Right atrium auricular region (tissue), 2 donors: ENCODE data around the gene GARIN5A. TPM values are rescaled to one million over a fixed set of nuclear protein-coding genes. Genes with fewer than 3 reads are reported as not detected.
A peak's percentile ranks its signal among the peaks of the same experiment; 100 is the strongest.

Experiments
- DNase-seq: peaks from one replicate; pipeline ENCODE4 v3.0.0-alpha.2; 2019; ENCODE audit warnings: low spot score
- H3K27ac ChIP-seq, 2 donors: fragments of 200-600 bp; sonication (generic); 1 replicate in 1 of 2; 2 replicates in 1 of 2; pipeline ENCODE4 v1.5.1; 2016 to 2019
- H3K27me3 ChIP-seq, 2 donors: fragments of 200-600 bp; sonication (generic); one replicate each; pipeline versions ENCODE4 v1.5.1 to v1.6.0; 2017 to 2019
- H3K36me3 ChIP-seq: fragments of 200-600 bp; sonication (generic); one replicate; pipeline ENCODE4 v1.5.1; 2016
- H3K4me1 ChIP-seq, 2 donors: fragments of 200-600 bp; sonication (generic); one replicate each; pipeline versions ENCODE4 v1.5.1 to v1.6.0; 2017 to 2019
- H3K4me3 ChIP-seq, 2 donors: fragments of 200-600 bp; sonication (generic); 1 replicate in 1 of 2; 2 replicates in 1 of 2; pipeline ENCODE4 v1.5.1; 2017 to 2019; ENCODE audit warnings: mild to moderate bottlenecking in 1 of 2, moderate library complexity in 1 of 2
- H3K9me3 ChIP-seq, 2 donors: fragments of 200-600 bp; sonication (generic); one replicate each; pipeline ENCODE4 v1.5.1; 2019
- CTCF ChIP-seq, 2 donors: fragments of 200-600 bp; sonication (generic); IDR thresholded peaks; one replicate each; pipeline ENCODE4 v1.5.1; 2019; ENCODE audit warnings: antibody characterized with exemption in 2 of 2
- total RNA-seq, 2 donors: library from RNA; depleted of rRNA; stranded (reverse); fragments of >200 nt; gene quantifications; one replicate each; pipeline ENCODE4 v1.1.0, GENCODE V29; 2016

The GARIN5A gene
- total RNA-seq, 2 donors from 2014 or later, result 1.4 to 2.3 TPM

- TF ChIP-seq CTCF (IDR thresholded peaks at IDR 0.05), result no peak
- DNase-seq, result peak; percentile 83
- peaks cover 0 to 7% of the 10 kb centered on the region in 2 donors for H3K27me3 ChIP-seq
- no peaks in the 10 kb centered on the region for H3K9me3 ChIP-seq
- H3K36me3 ChIP-seq, result no peaks in the 10 kb centered on the region
- H3K4me3 ChIP-seq, result peak overlapping the region; percentile 59 to 66
- peak overlapping the region; percentile 42 to 75 for H3K27ac ChIP-seq
- peaks cover 0 to 25% of the 10 kb centered on the region in 2 donors for H3K4me1 ChIP-seq
These were observed 45.1 kb downstream of the GARIN5A start for GRCh38 chr19:50431343-50432220.

- H3K9me3 ChIP-seq, result no peaks in the 10 kb centered on the region
- no peak for DNase-seq
- TF ChIP-seq CTCF (IDR thresholded peaks at IDR 0.05), result no peak
- H3K27me3 ChIP-seq, result peaks cover 0 to 7% of the 10 kb centered on the region in 2 donors
- peak overlapping the region; percentile 59 to 66 for H3K4me3 ChIP-seq
- no peaks in the 10 kb centered on the region for H3K36me3 ChIP-seq
- H3K27ac ChIP-seq, result peak overlapping the region in 1 of 2 donors; percentile 42
- H3K4me1 ChIP-seq, result peaks cover 0 to 25% of the 10 kb centered on the region in 2 donors
These were observed 45.7 kb downstream of the GARIN5A start for GRCh38 chr19:50430888-50431342.

- TF ChIP-seq CTCF (IDR thresholded peaks at IDR 0.05), result no peak
- no peak overlapping the region for H3K27ac ChIP-seq
- H3K4me3 ChIP-seq, result no peak overlapping the region
- no peaks in the 10 kb centered on the region for H3K36me3 ChIP-seq
- peaks cover 0 to 25% of the 10 kb centered on the region in 2 donors for H3K4me1 ChIP-seq
- H3K27me3 ChIP-seq, result peaks cover 0 to 7% of the 10 kb centered on the region in 2 donors
- H3K9me3 ChIP-seq, result no peaks in the 10 kb centered on the region
- DNase-seq, result no peak
These were observed 47.7 kb downstream of the GARIN5A start for GRCh38 chr19:50428772-50429463.

- peaks cover 0 to 7% of the 10 kb centered on the region in 2 donors for H3K27me3 ChIP-seq
- DNase-seq, result peak; percentile 89
- H3K36me3 ChIP-seq, result no peaks in the 10 kb centered on the region
- H3K4me1 ChIP-seq, result peaks cover 0 to 25% of the 10 kb centered on the region in 2 donors
- TF ChIP-seq CTCF (IDR thresholded peaks at IDR 0.05), result no peak
- no peaks in the 10 kb centered on the region for H3K9me3 ChIP-seq
- H3K27ac ChIP-seq, result no peak overlapping the region
- peak overlapping the region in 1 of 2 donors; percentile 31 for H3K4me3 ChIP-seq
These were observed 48.6 kb downstream of the GARIN5A start for GRCh38 chr19:50427997-50428425.

- H3K9me3 ChIP-seq, result no peaks in the 10 kb centered on the region
- peaks cover 0 to 21% of the 10 kb centered on the region in 2 donors for H3K4me1 ChIP-seq
- no peak for TF ChIP-seq CTCF (IDR thresholded peaks at IDR 0.05)
- no peak overlapping the region for H3K27ac ChIP-seq
- H3K36me3 ChIP-seq, result no peaks in the 10 kb centered on the region
- H3K4me3 ChIP-seq, result peak overlapping the region in 1 of 2 donors; percentile 31
- DNase-seq, result no peak
- H3K27me3 ChIP-seq, result peaks cover 0 to 2% of the 10 kb centered on the region in 2 donors
These were observed 49.2 kb downstream of the GARIN5A start for GRCh38 chr19:50427318-50427925.
